GM12878 (cell line): ENCODE measurements around the gene IQGAP2. TPM values are rescaled to one million over a fixed set of nuclear protein-coding genes. Genes with fewer than 3 reads are reported as not detected.

Experiments
- HDGF ChIP-seq: fragments of 450-650 bp; IDR thresholded peaks from 2 replicates; pipeline ENCODE4 v1.6.1; 2016; ENCODE audit warnings: antibody characterized with exemption
- LARP7 ChIP-seq: fragments of 450-650 bp; IDR thresholded peaks from 2 replicates; pipeline ENCODE4 v1.6.1; 2017; ENCODE audit warnings: mild to moderate bottlenecking
- TCF12 ChIP-seq: IDR thresholded peaks from 2 replicates; pipeline ENCODE4 v1.6.1; 2011; ENCODE audit warnings: low read depth, mild to moderate bottlenecking, low read length
- polyA plus RNA-seq, 11 experiments: library from polyadenylated mRNA; depleted of rRNA in 4 of 11; unstranded in 6 of 11; stranded (reverse) in 5 of 11; fragments of >200 nt; fragmentation: Nextera tagmentation in 4 of 11; fragmentation: Illumina TruSeq in 1 of 11; extraction: Ambion mirVana in 4 of 11; extraction: Trizol in 1 of 11; gene quantifications; 1 replicate in 1 of 11; 2 replicates in 10 of 11; pipeline versions ENCODE4 v1.2.1 to v1.2.3, GENCODE V29; 2011 to 2016; ENCODE audit warnings: inconsistent platforms in 2 of 11, missing spikeins in 2 of 11, low read depth in 1 of 11
- total RNA-seq, 4 experiments: library from RNA; depleted of rRNA in 3 of 4; stranded (reverse); fragments of >200 nt in 3 of 4; fragmentation: Illumina TruSeq in 1 of 4; extraction: Trizol in 1 of 4; gene quantifications; 2 replicates each; pipeline versions ENCODE4 v1.2.1 to v1.2.3, GENCODE V29; 2013 to 2021
- TF ChIP-seq, protein P1 (sequence below): fragments of 450-650 bp; IDR thresholded peaks from 2 replicates; pipeline ENCODE4 v1.6.1; 2017; ENCODE audit warnings: mild to moderate bottlenecking, moderate library complexity
- TF ChIP-seq, protein P2 (sequence below): IDR thresholded peaks from 2 replicates; pipeline ENCODE4 v1.6.1; 2012; ENCODE audit warnings: low read depth, low read length, improper control_type of control experiment
- TF ChIP-seq, protein P3 (sequence below): fragments of 450-650 bp; IDR thresholded peaks from 2 replicates; pipeline ENCODE4 v1.6.1; 2017; ENCODE audit warnings: mild to moderate bottlenecking, moderate library complexity
- TF ChIP-seq, protein P4 (sequence below): fragments of 450-650 bp; formaldehyde crosslinking; IDR thresholded peaks from 2 replicates; pipeline ENCODE4 v1.4.0; 2022; ENCODE audit warnings: mild to moderate bottlenecking, moderate library complexity

Gene IQGAP2
- total and polyA plus RNA-seq, 10 of the 15 experiments (the other 5 are each of a cell fraction or from before 2014, with no cell fraction given): 14.5 to 41.4 (median 21.8) TPM

DNA sequence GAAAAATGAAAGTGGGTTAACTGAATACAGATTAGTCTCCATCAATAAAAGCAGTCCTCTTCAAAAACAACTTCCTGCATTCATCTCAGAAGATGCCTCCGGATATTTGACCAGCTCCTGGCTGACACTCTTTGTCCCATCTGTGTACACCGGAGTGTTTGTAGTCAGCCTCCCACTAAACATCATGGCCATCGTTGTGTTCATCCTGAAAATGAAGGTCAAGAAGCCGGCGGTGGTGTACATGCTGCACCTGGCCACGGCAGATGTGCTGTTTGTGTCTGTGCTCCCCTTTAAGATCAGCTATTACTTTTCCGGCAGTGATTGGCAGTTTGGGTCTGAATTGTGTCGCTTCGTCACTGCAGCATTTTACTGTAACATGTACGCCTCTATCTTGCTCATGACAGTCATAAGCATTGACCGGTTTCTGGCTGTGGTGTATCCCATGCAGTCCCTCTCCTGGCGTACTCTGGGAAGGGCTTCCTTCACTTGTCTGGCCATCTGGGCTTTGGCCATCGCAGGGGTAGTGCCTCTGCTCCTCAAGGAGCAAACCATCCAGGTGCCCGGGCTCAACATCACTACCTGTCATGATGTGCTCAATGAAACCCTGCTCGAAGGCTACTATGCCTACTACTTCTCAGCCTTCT lies 329.4 kb downstream of the IQGAP2 start (continued):
- TF ChIP-seq, protein P1, sequence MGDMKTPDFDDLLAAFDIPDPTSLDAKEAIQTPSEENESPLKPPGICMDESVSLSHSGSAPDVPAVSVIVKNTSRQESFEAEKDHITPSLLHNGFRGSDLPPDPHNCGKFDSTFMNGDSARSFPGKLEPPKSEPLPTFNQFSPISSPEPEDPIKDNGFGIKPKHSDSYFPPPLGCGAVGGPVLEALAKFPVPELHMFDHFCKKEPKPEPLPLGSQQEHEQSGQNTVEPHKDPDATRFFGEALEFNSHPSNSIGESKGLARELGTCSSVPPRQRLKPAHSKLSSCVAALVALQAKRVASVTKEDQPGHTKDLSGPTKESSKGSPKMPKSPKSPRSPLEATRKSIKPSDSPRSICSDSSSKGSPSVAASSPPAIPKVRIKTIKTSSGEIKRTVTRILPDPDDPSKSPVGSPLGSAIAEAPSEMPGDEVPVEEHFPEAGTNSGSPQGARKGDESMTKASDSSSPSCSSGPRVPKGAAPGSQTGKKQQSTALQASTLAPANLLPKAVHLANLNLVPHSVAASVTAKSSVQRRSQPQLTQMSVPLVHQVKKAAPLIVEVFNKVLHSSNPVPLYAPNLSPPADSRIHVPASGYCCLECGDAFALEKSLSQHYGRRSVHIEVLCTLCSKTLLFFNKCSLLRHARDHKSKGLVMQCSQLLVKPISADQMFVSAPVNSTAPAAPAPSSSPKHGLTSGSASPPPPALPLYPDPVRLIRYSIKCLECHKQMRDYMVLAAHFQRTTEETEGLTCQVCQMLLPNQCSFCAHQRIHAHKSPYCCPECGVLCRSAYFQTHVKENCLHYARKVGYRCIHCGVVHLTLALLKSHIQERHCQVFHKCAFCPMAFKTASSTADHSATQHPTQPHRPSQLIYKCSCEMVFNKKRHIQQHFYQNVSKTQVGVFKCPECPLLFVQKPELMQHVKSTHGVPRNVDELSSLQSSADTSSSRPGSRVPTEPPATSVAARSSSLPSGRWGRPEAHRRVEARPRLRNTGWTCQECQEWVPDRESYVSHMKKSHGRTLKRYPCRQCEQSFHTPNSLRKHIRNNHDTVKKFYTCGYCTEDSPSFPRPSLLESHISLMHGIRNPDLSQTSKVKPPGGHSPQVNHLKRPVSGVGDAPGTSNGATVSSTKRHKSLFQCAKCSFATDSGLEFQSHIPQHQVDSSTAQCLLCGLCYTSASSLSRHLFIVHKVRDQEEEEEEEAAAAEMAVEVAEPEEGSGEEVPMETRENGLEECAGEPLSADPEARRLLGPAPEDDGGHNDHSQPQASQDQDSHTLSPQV: peak; percentile 97
- TF ChIP-seq HDGF: peak; percentile 82; the same call in 1 of the 2 replicates
- TF ChIP-seq, protein P2, sequence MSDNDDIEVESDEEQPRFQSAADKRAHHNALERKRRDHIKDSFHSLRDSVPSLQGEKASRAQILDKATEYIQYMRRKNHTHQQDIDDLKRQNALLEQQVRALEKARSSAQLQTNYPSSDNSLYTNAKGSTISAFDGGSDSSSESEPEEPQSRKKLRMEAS: 0 out of 2 replicates have a peak, but pooled peaks have one; percentile 21
- TF ChIP-seq, protein P3, sequence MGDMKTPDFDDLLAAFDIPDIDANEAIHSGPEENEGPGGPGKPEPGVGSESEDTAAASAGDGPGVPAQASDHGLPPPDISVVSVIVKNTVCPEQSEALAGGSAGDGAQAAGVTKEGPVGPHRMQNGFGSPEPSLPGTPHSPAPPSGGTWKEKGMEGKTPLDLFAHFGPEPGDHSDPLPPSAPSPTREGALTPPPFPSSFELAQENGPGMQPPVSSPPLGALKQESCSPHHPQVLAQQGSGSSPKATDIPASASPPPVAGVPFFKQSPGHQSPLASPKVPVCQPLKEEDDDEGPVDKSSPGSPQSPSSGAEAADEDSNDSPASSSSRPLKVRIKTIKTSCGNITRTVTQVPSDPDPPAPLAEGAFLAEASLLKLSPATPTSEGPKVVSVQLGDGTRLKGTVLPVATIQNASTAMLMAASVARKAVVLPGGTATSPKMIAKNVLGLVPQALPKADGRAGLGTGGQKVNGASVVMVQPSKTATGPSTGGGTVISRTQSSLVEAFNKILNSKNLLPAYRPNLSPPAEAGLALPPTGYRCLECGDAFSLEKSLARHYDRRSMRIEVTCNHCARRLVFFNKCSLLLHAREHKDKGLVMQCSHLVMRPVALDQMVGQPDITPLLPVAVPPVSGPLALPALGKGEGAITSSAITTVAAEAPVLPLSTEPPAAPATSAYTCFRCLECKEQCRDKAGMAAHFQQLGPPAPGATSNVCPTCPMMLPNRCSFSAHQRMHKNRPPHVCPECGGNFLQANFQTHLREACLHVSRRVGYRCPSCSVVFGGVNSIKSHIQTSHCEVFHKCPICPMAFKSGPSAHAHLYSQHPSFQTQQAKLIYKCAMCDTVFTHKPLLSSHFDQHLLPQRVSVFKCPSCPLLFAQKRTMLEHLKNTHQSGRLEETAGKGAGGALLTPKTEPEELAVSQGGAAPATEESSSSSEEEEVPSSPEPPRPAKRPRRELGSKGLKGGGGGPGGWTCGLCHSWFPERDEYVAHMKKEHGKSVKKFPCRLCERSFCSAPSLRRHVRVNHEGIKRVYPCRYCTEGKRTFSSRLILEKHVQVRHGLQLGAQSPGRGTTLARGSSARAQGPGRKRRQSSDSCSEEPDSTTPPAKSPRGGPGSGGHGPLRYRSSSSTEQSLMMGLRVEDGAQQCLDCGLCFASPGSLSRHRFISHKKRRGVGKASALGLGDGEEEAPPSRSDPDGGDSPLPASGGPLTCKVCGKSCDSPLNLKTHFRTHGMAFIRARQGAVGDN: peak; percentile 88
- peak; percentile 80 for TF ChIP-seq LARP7
- TF ChIP-seq TCF12: peak; percentile 63; the same call in 1 of the 2 replicates
- TF ChIP-seq, protein P4, sequence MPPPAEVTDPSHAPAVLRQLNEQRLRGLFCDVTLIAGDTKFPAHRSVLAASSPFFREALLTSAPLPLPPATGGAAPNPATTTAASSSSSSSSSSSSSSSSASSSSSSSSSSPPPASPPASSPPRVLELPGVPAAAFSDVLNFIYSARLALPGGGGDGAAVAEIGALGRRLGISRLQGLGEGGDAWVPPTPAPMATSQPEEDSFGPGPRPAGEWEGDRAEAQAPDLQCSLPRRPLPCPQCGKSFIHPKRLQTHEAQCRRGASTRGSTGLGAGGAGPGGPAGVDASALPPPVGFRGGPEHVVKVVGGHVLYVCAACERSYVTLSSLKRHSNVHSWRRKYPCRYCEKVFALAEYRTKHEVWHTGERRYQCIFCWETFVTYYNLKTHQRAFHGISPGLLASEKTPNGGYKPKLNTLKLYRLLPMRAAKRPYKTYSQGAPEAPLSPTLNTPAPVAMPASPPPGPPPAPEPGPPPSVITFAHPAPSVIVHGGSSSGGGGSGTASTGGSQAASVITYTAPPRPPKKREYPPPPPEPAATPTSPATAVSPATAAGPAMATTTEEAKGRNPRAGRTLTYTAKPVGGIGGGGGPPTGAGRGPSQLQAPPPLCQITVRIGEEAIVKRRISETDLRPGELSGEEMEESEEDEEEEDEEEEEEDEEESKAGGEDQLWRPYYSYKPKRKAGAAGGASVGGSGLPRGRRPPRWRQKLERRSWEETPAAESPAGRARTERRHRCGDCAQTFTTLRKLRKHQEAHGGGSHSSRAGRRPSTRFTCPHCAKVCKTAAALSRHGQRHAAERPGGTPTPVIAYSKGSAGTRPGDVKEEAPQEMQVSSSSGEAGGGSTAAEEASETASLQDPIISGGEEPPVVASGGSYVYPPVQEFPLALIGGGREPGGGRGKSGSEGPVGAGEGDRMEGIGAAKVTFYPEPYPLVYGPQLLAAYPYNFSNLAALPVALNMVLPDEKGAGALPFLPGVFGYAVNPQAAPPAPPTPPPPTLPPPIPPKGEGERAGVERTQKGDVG (CRISPR knock-in tag): peak; percentile 73; the same call in 1 of the 2 replicates
